Ammon's horn (tissue), 1 donor: Measurements from ENCODE around the gene EBLN2.

Experiments used
- DNase-seq: peaks from one replicate; pipeline ENCODE4 v3.0.0-alpha.2; 2016; ENCODE audit warnings: low spot score

Gene EBLN2

DNA sequence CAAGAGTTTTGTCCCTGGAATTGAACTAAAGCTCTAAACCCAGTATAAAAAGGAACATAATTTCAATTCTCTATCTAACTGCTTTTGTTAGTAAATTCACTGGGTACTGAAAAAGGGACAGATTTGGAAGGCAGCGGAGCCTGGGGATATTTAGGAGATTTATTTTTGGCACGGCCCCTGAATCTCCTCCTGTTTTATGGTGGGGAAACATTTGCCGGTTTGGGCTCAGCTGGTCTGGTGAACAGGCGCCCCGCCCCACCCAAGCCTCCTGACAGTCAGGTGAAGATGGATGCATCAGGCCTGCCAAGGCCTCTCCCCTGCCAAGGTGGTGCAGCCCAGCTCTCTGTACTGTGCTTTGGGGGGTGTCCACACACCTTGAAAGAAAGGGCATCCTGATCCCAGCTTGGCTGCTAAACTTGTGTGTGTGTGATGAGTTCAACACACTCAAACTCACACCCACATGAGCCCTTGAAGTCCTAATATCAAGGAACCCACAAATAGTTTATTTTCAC, 46.3 kb downstream of the EBLN2 start:
- DNase-seq, result no peak

DNA sequence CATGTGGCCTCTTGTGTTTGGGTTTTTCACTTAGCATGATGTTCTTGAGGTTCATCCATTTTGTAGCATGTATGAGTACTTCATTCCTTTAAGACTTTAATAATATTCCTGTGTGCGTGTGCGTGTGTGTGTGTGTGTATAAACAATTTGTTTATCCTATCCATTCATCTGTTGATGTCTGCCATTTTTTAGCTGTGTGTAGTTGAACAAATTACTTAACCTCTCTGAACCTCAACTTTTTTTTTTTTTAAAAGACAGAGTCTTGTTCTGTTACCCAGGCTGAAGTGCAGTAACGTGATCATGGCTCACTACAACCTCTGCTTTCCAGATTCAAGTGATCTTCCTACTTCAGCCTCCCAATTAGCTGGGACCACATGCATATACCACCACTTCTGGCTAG, 47.3 kb downstream of the EBLN2 start:
- DNase-seq, result no peak

DNA sequence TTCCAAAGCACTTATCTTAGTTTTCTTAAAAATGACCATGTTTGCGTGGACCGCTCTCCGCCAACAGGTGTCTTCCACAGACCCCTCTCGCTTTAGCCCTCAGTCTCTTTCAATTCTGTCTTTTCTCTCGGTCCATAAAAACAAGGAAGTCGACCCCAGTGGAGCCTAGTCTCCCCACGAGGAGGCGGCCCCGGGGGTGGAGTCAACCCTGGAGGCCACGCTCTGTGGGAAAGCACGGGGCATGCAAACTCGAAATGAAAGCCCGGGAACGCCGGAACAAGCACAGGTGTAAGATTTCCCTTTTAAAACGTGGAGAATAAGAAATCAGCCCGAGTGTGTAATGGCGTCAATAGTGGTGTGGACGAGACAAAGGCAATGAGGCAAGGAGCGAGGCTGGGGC, 49.1 kb downstream of the EBLN2 start:
- no peak for DNase-seq
